HG02943 (cell line): ENCODE measurements around the gene PRKAG2.
"Not testable (repeated sequence)": the region's sequence is repeated elsewhere in the genome, so short reads cannot be mapped to it uniquely, and the experiment has no call there.

Experiments
- ATAC-seq: cut with Tn5 transposase; IDR thresholded peaks from one replicate; pipeline ENCODE4 v1.9.1; 2021; ENCODE audit warnings: mild to moderate bottlenecking, low read depth, moderate library complexity; ENCODE audit not compliant: unreplicated experiment

PRKAG2 gene

DNA sequence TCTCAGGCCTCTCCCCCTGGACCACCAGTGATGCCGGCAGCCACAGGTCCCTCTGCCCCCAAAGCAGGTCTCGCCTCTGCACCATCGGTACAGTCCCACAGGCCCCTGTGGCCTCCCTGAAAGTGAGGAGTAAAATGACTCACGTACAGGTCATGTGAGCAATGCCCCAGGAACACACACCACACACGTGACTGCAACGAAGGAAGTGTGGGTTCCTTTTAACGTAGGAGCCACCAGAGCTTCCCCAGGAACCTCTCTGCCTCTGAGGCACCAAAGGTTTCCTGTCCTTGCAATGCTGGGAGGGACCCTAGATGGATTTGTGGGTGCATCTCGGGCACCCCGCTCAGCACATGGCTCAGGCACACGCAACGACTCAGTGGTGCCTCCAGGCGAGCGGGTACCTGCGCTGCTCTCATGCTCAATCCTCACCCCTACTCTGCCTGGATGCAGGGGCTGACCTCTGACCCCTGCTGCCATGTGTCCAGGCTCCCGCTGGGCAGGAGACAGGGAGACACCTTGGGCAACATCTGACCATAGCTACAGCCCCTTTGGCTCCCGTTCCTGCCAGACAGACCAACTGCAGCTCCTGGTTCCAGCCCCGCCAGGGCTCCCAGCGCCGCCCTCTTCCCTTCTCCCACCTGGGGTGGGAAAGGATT, 120.7 kb downstream of the PRKAG2 start:
- no peak for ATAC-seq

DNA sequence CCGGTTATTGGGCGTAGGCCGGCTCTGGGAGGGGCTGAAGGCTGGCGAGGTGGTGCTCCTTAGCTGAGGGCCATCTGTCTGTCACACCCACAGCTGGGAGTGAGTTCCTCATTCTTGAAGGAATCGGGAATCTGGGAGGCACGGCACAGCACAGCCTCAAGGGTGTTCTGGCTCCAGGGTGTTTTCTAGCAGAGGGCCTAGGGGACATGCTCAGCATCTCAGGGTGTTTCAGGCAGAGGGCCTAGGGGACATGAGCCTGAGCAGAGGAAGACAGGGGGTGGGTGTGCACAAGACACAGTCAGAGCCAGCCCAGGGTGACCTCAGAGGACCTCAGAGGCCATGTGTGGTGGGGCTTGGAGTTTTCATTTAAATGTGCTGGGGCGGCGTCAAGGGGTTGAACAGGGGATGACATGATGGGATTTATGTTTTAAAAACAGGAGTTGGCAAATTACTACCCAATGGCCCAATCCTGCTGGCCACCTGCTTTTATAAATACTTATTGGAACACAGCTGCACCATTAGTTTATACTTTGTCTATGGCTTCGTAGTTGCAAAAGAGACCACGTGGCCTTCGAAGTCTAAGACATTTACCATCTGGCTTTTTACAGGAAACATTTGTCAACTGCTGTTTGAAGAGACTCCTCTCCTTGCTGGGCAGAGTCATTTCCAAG, 121.6 kb downstream of the PRKAG2 start:
- ATAC-seq, result no peak

- no peak for ATAC-seq
These were observed 122.2 kb downstream of the PRKAG2 start for GRCh38 chr7:151754688-151755130.

GRCh38 chr7:151754142-151754590, 122.7 kb downstream of the PRKAG2 start:
- ATAC-seq, result no peak

- ATAC-seq, result no peak
These were observed 123.9 kb downstream of the PRKAG2 start for GRCh38 chr7:151752816-151753595.

DNA sequence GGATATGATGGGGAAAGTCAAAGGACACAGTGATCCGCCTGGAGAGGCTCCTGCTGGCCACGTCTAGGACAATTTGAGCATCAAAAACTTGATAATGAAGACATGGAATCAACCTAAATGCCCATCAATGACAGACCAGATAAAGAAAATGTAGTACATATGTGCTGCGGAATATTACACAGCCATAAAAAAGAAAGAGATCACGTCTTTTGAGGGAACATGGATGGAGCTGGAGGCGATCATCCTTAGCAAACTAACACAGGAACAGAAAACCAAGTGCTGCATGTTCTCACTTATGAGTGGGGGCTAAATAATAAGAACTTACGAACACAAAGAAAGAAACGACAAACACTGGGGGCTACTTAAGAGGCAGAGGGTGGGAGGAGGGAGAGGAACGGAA, 124.9 kb downstream of the PRKAG2 start:
- no peak for ATAC-seq

DNA sequence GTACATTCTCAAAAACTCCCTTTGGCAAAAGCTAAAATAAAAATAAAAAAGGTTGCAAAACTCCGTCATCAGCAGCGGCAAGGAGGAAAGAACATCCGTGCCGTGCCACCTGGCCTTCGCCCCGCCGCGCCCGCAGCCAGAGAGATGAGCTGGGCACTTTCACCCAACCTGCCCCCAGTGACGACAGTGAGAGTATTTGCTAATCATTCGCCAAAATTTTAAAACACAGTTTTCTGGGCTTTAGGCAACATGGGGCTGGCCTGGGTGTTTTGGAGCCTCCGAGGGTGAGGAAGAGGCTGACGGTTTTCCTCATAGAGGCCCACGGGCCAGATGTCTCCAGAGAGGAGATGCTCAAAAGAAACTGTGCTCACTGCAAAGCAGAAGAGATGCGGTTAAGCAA, 128.2 kb downstream of the PRKAG2 start:
- ATAC-seq, result no peak

GRCh38 chr7:151748021-151748420, 128.9 kb downstream of the PRKAG2 start:
- ATAC-seq, result not testable (repeated sequence)

- ATAC-seq, result no peak
These were observed 131.2 kb downstream of the PRKAG2 start for GRCh38 chr7:151745706-151746105.

DNA sequence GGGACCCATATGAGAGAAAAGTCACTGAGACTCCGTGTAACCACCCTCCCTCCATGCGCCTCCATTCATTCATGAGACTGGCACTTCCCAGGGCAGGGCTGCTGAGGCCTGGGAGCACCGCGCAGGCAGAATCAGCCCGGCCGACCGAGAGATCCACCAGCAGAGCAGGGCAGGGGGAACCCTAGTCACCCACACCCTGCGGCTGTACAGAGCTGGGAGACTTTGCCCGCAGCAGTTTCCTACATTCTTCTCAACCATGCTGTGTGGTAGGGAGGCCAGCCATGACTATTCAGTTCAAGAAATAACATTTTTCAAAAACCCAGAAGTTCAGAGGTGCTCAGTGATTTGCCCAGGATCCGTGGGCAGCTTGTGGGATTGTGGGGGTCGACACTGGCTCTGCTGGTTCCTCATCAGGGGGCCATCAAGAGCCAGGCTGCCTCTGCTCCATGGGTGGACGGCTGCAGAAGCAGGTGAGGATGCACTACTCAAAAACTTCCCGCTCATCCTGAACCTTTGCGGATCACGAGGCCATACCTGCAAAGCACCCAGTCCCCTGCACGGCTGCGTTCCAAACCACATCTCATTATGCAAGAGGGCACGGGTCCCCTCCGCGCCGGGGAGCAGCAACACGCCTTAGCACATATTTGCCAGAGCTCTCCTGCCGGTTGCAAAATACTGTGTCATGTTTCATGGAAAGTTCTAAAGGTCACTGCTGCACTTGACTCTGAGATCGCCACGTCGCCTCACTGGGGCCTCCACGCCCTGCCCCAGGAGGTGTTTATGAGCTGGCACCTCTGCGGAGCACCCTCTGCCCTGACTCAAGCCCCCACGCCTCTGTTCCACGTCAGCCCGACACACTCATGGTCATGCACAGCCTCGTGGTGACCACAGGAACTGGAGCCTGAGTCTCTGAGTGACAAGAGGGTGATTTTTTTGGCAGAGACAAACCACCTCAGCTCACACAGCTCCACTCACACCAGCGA, 132.0 kb downstream of the PRKAG2 start:
- no peak for ATAC-seq

GRCh38 chr7:151744051-151744580, 132.8 kb downstream of the PRKAG2 start:
- ATAC-seq, result no peak

DNA sequence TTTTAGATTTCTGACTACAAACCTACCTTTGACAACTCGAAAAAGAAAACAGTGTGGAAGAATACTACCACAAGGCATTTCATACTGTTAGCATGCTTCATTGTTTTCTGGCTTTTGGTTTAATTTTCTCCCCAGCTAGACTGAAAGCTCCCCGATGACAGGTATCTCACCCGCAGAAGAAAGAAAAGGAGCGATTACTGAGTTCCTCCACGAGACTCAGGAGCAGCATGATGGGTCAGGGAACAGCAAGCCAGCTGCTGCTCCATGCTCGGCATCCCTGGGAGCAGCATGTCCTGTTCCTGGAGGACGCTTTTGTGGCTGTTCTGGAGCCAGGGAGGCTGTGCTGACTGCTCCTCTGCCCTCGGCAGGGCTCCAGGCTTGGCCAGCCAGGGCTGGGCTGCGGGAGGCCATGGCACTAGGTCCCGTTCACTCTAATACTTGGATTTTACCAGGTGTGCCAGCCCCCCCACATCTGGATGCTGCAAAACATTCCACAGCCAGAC, 133.4 kb downstream of the PRKAG2 start:
- ATAC-seq, result no peak

GRCh38 chr7:151742713-151743480, 134.0 kb downstream of the PRKAG2 start:
- no peak for ATAC-seq

DNA sequence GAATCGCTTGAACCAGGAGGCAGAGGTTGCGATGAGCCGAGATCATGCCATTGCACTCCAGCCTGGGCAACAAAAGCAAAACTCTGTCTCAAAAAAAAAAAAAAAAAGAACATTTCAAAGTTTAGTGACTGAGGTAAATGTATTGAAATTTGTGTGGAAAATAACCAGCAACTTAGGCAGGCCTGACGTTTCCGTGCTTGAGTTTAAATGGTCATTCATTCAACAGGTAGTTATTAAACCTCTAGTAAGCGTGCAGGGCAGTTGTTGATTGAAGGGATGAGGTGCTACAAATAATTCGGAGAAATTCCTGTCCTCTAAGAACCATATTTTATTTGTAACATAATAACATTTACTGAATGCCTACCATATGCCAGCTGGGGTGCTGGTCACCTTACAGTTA, 135.3 kb downstream of the PRKAG2 start:
- no peak for ATAC-seq

DNA sequence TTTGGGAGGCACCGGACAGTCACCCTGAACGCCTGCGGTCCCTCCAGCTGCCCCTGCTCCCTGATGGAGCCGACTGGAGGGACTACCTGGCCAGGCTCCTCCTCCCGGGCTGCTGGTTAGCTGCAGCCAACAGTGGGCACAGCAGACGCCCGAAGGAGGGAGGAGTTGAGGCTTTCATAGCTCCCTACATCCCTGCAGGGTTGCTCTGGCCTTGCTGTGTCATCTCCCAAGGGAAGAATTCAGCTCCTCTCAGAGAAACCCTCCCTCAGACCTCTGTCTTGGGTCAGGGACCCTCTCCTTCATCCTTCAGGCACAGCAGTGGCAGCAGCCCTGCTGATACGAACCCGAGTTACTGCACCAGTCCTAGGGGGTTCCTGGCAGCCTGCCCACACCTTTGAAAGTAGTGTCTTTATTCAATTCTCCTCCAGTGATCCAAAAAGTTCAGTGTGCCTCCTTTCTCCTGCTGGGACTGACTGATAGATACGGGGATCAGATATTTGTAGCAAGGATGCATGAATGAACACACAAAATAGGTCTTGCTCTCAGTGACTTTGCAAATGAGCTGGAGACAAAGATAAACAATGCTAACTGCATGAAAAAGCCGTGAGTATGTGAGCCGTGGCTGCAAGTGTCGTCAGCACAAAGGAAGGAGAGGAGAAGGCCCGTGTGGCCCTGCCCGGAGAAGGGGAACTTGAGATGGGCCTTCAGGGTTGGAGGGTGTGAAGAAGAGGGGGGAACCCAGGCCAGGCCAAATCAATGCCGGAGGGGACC, 136.6 kb downstream of the PRKAG2 start:
- no peak for ATAC-seq

GRCh38 chr7:151738925-151739324, 138.0 kb downstream of the PRKAG2 start:
- ATAC-seq, result no peak

DNA sequence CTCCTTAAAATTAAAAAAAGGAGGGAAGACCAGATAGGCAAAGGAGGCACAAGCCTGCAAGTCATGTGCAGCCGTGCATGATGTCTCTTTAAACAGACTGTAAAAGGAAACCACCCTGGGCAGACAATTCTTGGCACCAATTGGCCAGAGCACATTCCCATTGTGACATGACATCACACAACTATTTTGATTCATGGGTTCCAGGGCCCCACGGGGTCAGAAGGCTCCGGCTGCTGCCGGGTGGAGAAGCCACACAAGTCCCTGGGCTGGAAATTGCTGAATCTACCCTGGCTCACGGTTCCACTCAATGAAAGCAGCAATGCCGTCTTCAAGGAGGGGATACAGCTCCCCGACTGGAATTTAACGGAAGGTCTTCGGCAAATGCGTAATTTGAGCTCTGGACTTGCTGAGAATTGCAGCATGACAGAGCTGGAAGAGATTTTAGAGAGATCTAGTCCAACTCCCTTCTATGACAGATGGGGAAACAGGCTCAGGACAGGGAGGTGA, 140.5 kb downstream of the PRKAG2 start:
- no peak for ATAC-seq

DNA sequence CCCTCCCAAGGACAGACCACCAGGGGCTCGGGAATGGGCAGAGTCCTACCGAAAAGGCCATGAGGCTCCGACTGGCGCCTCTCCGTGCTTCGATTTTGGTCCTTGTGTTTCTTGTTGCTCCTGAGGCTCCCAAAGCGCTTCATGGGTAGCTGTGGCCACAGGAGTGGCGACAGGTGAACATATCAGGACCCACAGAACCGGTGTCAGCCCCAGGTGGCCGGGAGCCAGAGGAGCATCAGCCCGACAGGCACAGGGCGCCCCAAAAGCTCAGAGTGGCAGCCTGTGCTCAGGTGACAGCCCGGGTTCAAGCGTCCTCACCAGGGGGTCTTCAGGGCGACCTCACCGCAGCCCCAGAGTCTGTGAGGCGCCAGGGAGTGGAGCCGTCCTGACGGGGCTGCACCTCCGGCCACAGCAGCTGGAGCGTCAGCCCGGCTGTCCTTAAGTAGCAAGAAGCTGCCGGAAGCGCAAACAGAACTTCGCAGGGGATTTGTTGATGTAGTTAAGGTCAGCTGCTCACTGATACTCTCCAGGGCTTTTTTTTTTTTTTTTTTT, 141.0 kb downstream of the PRKAG2 start:
- no peak for ATAC-seq
